ENCODE data around the gene KIF16B.

KIF16B gene

GRCh38 chr20:16433293-16433580, 140.0 kb downstream of the KIF16B start:
- no peaks in the 10 kb centered on the region for H3K27me3 ChIP-seq (ENCODE audit: control insufficient read depth, insufficient read depth, low read length)
- H3K79me2 ChIP-seq, result peaks cover 9% of the 10 kb centered on the region
- H3K27ac ChIP-seq, result no peak overlapping the region
- H3K36me3 ChIP-seq (ENCODE audit: control insufficient read depth, insufficient read depth, low read length), result no peaks in the 10 kb centered on the region
- H3K9me3 ChIP-seq (ENCODE audit: control insufficient read depth, low read length), result no peaks in the 10 kb centered on the region
- H2AFZ ChIP-seq, result no peak overlapping the region
- H3K4me1 ChIP-seq, result peaks cover 2% of the 10 kb centered on the region
- no peak overlapping the region for H3K4me3 ChIP-seq (ENCODE audit: low read depth, low read length)
- no peak overlapping the region for H3K9ac ChIP-seq
- H3K4me2 ChIP-seq (ENCODE audit: low read length), result no peak overlapping the region
- TF ChIP-seq CTCF (IDR thresholded peaks at IDR 0.05), result no peak

GRCh38 chr20:16432466-16433292, 140.6 kb downstream of the KIF16B start:
- Histone ChIP-seq H3K9me3 (ENCODE audit: control insufficient read depth, low read length) (no peaks in the 10 kb centered on the region), H3K4me3 (ENCODE audit: low read depth, low read length) (no peak overlapping the region), H3K4me2 (ENCODE audit: low read length) (no peak overlapping the region), H3K4me1 (peaks cover 2% of the 10 kb centered on the region), H3K27ac (no peak overlapping the region), H3K36me3 (ENCODE audit: control insufficient read depth, insufficient read depth, low read length) (no peaks in the 10 kb centered on the region), H3K9ac (no peak overlapping the region), H3K27me3 (ENCODE audit: control insufficient read depth, insufficient read depth, low read length) (no peaks in the 10 kb centered on the region), H3K79me2 (peaks cover 9% of the 10 kb centered on the region), H2AFZ (no peak overlapping the region)
- no peak for TF ChIP-seq CTCF (IDR thresholded peaks at IDR 0.05)

GRCh38 chr20:16428112-16428511, 145.1 kb downstream of the KIF16B start:
- H3K4me3 ChIP-seq (ENCODE audit: low read depth, low read length), result no peak overlapping the region
- H3K36me3 ChIP-seq (ENCODE audit: control insufficient read depth, insufficient read depth, low read length), result no peaks in the 10 kb centered on the region
- no peak overlapping the region for H3K27ac ChIP-seq
- no peak overlapping the region for H3K4me2 ChIP-seq (ENCODE audit: low read length)
- H3K79me2 ChIP-seq, result peaks cover 2% of the 10 kb centered on the region
- no peaks in the 10 kb centered on the region for H3K27me3 ChIP-seq (ENCODE audit: control insufficient read depth, insufficient read depth, low read length)
- H3K9me3 ChIP-seq (ENCODE audit: control insufficient read depth, low read length), result no peaks in the 10 kb centered on the region
- H3K9ac ChIP-seq, result no peak overlapping the region
- no peak overlapping the region for H2AFZ ChIP-seq
- TF ChIP-seq CTCF (IDR thresholded peaks at IDR 0.05), result no peak
- H3K4me1 ChIP-seq, result no peaks in the 10 kb centered on the region

GRCh38 chr20:16427571-16427970, 145.7 kb downstream of the KIF16B start:
- no peak for TF ChIP-seq CTCF (IDR thresholded peaks at IDR 0.05)
- no peak overlapping the region for H3K9ac ChIP-seq
- H3K27ac ChIP-seq, result no peak overlapping the region
- H2AFZ ChIP-seq, result no peak overlapping the region
- no peak overlapping the region for H3K4me2 ChIP-seq (ENCODE audit: low read length)
- no peaks in the 10 kb centered on the region for H3K27me3 ChIP-seq (ENCODE audit: control insufficient read depth, insufficient read depth, low read length)
- H3K4me3 ChIP-seq (ENCODE audit: low read depth, low read length), result no peak overlapping the region
- H3K79me2 ChIP-seq, result peaks cover 2% of the 10 kb centered on the region
- no peaks in the 10 kb centered on the region for H3K4me1 ChIP-seq
- H3K36me3 ChIP-seq (ENCODE audit: control insufficient read depth, insufficient read depth, low read length), result no peaks in the 10 kb centered on the region
- H3K9me3 ChIP-seq (ENCODE audit: control insufficient read depth, low read length), result no peaks in the 10 kb centered on the region

GRCh38 chr20:16424780-16425179, 148.5 kb downstream of the KIF16B start:
- Histone ChIP-seq H3K27me3 (ENCODE audit: control insufficient read depth, insufficient read depth, low read length) (no peaks in the 10 kb centered on the region), H3K9me3 (ENCODE audit: control insufficient read depth, low read length) (no peaks in the 10 kb centered on the region), H3K79me2 (no peaks in the 10 kb centered on the region), H3K36me3 (ENCODE audit: control insufficient read depth, insufficient read depth, low read length) (no peaks in the 10 kb centered on the region), H3K9ac (no peak overlapping the region), H3K27ac (no peak overlapping the region), H3K4me2 (ENCODE audit: low read length) (no peak overlapping the region), H3K4me3 (ENCODE audit: low read depth, low read length) (no peak overlapping the region), H3K4me1 (no peaks in the 10 kb centered on the region), H2AFZ (no peak overlapping the region)
- no peak for TF ChIP-seq CTCF (IDR thresholded peaks at IDR 0.05)

Data from parathyroid adenoma (tissue), 2 donors.